Activated CD4-positive, alpha-beta T cell treated with anti-CD3 and anti-CD28 coated beads for 48 hours (primary cell): ENCODE data around the gene OCIAD2.
"Not testable (repeated sequence)": the region's sequence is repeated elsewhere in the genome, so short reads cannot be mapped to it uniquely, and the experiment has no call there.

Experiments used
- DNase-seq: peaks from one replicate; pipeline ENCODE4 v3.0.0-alpha.2; 2020

The OCIAD2 gene, protein sequence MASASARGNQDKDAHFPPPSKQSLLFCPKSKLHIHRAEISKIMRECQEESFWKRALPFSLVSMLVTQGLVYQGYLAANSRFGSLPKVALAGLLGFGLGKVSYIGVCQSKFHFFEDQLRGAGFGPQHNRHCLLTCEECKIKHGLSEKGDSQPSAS

DNA sequence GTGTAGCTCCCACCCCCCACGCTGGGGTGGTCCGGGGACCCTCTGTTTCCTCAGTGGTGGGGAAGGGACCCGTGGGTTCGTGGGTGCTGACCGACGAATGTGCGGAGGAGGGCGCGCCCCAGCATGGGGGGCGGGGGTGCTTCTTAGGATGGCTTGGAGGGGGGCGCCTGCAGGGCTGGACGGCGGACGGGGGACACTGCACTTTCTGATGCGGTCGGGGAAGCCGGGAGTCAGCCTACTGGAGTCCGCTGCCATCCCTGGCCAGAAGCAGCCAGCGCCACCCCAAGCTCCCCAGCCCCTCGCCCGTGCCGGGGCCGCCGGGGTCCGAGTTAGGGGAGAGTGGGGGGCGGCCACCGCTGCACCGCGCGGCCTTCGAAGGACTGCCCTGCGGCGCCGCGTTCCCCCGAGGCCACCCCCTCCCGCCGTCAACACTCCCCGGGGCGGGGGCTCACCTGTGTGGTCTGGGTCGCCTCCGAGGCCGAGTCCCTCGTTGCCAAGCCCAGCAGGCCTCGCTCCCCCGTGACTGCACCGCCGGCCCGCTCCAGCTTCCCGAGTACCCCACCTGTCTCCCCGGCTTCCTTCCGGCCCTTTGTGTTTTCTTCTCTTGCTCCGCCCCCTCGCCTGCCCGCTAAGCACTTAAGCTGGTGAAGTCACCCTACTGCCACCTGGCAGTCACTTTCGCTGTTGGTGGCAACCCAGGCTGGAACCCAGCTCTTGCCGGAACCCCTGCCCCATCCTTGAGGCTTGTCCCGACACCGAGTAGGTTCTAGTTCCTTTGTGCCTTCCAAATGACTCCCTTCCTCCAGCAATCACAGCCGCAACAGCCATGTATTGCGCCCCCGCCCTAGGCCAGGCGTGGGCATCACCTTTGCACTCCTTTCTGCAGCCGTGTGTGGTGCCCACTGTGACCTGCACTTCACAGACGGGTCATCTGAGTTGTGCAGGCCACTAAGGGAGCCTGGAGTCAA lies at the start of gene OCIAD2:
Gene OCIAD2, minus strand, starts transcription at position 569 of the 968 bp plus-strand sequence. CDS start 2,225 bp downstream, outside the sequence.
- peak; percentile 85 for DNase-seq

- DNase-seq, result no peak
Observed at GRCh38 chr4:48954314-48954713, 47.7 kb upstream of the OCIAD2 start.

- DNase-seq, result no peak
Observed at GRCh38 chr4:48949518-48950219, 43.1 kb upstream of the OCIAD2 start.

- no peak for DNase-seq
Observed at GRCh38 chr4:48949086-48949485, 42.5 kb upstream of the OCIAD2 start.

- DNase-seq, result no peak
Observed at GRCh38 chr4:48947731-48948130, 41.2 kb upstream of the OCIAD2 start.

GRCh38 chr4:48945981-48946380 lies 39.4 kb upstream of the OCIAD2 start:
- no peak for DNase-seq

DNA sequence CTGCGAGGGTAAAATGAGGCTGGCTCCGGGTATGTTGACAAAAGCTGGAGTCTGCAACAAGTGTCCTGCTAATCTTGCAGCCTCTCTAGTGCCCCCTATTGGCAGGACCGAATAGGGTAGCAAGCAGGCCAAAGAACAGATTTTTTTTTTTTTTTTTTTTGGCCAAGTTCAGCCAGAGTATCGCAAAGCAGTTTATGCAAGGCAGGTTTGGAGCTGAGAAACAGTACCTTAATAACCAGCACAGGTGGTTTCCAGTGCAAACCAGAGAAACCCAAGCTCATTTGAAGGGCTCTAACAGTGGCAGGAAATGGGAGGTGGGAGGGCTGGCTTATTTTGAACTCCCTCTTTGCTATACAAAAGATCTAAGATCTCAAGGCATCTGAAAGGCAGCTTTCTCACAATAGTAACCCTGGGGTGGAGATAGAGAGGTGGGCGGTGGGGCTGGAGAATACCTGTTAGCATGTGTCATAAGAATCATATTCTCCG lies 38.2 kb upstream of the OCIAD2 start:
- DNase-seq, result peak; percentile 76

DNA sequence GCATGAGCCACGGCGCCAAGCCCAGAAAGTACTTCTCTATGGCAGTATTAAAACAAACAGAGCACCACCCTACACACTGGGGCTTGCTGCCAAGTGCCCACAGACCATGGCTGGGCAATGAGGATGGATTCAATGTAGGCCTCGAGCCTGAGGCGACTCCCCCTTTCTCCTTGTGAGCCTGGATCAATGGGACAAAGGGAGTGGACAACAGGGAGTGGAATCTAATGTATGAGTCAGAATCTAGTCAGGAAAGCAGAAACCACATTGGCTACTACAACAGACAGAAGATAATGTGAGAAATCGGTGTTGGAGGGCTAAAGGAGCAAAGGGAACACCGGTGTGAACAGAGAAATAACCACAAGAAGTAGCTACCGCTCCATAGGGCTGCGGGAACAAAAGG lies 37.7 kb upstream of the OCIAD2 start:
- no peak for DNase-seq

- no peak for DNase-seq
Observed at GRCh38 chr4:48943387-48943786, 36.8 kb upstream of the OCIAD2 start.

DNA sequence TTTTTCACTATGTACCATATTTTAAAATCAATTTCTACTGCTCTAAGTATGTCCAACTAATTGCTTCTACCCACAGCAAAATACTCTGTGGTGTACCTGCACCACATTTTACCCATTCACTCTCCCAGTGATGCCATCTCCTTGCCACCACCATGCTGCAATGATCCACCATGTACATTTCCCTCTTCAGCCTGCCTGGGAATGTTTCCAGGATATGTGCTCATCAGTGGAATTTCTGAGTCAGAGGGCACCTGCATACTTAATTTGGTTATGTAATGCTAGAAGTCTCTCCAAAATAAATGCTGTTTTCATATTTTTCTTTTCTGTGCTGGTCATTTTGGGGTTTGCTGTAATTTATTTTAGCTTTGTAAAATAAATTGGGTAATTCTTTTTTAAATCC lies 33.2 kb upstream of the OCIAD2 start:
- no peak for DNase-seq

- DNase-seq, result no peak
Observed at GRCh38 chr4:48938831-48939230, 32.3 kb upstream of the OCIAD2 start.

GRCh38 chr4:48937033-48937432 lies 30.5 kb upstream of the OCIAD2 start:
- no peak for DNase-seq

- DNase-seq, result no peak
Observed at GRCh38 chr4:48931459-48931858, 24.9 kb upstream of the OCIAD2 start.

GRCh38 chr4:48930654-48931053 lies 24.1 kb upstream of the OCIAD2 start:
- no peak for DNase-seq

DNA sequence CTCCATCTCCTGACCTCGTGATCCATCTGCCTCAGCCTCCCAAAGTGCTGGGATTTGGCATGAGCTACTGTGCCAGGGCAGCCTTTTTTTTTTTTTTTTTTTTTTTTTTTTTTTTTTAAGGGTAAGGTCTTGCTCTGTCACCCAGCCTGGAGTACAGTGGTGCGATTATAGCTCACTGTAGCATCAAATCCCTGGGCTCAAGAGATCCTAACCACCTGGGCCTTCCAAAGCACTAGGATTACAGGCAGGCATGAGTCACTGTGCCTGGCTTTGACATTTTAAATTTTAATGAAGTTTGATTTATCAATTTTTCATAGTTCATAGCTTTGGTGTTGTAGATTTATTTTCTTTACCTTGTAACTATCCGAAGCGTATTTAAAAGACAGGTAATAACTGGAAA lies 17.8 kb upstream of the OCIAD2 start:
- DNase-seq, result no peak

DNA sequence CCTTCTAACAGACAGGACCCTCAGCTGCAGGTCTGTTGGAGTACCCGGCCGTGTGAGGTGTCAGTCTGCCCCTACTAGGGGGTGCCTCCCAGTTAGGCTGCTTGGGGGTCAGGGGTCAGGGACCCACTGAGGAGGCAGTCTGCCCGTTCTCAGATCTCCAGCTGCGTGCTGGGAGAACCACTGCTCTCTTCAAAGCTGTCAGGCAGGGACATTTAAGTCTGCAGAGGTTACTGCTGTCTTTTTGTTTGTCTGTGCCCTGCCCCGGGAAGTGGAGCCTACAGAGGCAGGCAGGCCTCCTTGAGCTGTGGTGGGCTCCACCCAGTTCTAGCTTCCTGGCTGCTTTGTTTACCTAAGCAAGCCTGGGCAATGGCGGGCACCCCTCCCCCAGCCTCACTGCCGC lies 16.5 kb upstream of the OCIAD2 start:
- not testable (repeated sequence) for DNase-seq

DNA sequence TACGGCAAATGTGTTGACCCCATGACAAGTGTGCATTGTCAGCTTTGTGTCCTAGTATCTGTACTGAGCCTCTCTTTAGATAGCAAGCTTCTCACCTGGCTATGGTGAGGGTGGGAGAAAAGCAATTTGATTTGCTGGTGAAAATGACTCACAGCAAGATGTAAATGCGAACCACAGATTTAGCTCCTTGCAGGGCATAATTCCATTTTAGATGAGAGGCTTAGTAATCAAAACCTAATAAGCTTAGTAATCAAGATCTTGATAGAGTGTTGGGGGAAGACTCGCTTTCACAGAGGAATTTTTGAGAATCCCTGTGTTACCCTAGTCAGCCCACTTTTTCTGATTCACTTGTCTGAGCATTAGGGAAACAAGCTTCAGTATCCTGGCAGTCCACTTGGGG lies 7.7 kb upstream of the OCIAD2 start:
- no peak for DNase-seq

GRCh38 chr4:48913346-48913745 lies 6.8 kb upstream of the OCIAD2 start:
- peak; percentile 33 for DNase-seq

- DNase-seq, result no peak
Observed at GRCh38 chr4:48912349-48912748, 5.8 kb upstream of the OCIAD2 start.

- no peak for DNase-seq
Observed at GRCh38 chr4:48910511-48910910, 3.9 kb upstream of the OCIAD2 start.

DNA sequence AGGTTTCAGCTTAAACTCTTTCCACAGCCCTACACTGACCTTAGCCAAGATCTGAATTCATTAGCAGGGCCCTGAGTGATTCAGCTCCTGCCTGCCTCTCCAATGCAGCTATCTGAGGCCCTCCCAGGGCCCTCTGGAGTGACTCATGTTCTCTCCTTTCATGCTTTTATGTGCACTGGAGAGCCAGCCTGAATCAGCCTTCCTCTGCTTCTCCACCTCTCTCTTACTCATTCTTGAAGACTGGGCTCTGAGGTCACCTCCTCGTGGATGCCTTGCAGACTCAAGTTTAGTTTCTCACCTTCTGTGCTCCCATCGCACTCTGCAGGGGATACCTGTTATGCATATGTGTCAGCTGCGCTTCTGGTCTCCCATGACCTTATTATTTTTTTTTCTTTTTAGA lies 3.1 kb upstream of the OCIAD2 start:
- DNase-seq, result peak; percentile 85

GRCh38 chr4:48908687-48909086 lies 2.1 kb upstream of the OCIAD2 start:
- DNase-seq, result no peak

GRCh38 chr4:48907706-48908477 lies 1.3 kb upstream of the OCIAD2 start:
- no peak for DNase-seq
